Activated effector memory CD4-positive, alpha-beta T cell treated with anti-CD3 and anti-CD28 coated beads, Interleukin-2, amount 50 U/mL, for 16 hours (primary cell): ENCODE results near the gene CPZ.

Source experiments
- DNase-seq: peaks from one replicate; pipeline ENCODE4 v3.0.0-alpha.2; 2020

Gene CPZ

DNA sequence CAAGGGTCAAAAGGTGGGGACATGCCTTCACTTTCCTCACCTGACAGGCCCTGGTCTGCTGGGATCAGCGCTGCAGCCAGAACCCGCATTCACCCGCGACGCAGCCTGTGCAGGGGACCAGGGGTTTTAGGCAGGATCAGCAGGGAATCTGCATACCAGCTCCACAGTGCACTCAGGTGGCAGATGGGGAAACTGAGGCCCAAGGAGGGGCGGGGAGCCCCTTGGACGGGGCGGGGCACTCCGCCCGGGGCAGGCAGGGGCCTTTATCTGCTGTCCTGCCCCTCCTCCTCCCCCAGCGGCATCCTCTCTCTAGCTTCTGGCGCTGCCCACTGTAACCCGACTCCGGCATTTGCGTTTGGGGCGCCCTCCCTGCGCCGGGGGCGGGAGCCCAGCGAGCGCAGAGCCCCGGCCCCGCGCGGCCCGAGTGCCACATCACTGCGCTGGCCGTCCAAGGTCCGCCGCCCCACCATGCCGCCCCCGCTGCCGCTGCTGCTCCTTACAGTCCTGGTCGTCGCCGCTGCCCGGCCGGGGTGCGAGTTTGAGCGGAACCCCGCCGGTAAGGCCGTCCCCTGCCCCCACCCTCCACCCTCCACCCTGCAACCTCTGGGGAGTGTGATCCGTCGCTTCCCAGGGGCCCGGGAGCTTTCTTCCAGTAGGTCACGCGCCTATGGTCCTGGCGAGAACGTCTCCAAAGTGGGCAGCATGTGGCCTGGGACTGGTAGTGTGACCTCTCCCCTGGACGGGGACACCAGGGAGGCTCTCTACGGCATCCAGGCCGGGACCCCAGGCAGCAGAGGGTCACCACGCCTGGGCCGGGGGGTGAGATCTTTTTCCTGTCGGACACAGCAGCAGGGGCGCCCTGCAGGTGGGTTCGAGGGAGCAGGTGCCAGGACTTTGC is at the start of gene CPZ:
Gene CPZ, plus strand, starts transcription at position 400 of the 898 bp plus-strand sequence. Its CDS starts 69 bp downstream, at position 469.
- DNase-seq, result no peak

DNA sequence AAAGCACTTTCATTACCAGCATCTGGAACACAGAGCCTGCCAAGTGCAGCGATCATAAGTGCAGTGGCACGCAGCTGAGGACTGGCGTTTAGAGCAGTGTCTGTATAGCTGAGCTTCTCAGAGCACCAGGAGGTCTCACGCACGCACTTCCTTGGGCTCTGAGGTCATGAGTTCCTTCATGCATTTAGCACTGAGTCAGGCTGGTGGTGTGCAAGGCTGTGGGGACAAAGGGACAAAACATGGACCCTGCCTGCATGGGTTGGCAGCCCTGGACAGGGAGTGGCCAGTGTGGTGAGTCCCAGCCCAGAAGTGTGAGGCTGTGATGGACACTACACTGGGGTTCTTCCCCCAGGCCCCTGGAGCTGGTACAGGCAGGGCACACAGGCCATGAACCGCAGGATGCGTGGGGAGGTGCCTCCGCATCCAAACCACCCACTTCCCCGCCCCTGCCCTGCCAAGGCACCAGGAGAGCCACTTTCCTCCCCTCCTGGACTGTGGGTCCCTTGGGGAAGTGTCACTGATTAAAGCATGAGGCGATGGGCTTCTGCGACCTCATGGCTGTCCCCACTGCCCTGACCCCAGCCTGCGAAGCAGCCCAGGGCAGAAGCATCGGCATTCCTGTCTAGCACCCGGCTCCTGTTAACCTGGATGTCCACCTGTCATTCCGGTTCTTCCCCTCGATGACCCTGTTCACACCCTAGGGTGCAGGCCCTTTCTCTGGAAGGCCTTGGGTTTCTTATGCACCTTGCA is 49.6 kb upstream of the CPZ start:
- no peak for DNase-seq

DNA sequence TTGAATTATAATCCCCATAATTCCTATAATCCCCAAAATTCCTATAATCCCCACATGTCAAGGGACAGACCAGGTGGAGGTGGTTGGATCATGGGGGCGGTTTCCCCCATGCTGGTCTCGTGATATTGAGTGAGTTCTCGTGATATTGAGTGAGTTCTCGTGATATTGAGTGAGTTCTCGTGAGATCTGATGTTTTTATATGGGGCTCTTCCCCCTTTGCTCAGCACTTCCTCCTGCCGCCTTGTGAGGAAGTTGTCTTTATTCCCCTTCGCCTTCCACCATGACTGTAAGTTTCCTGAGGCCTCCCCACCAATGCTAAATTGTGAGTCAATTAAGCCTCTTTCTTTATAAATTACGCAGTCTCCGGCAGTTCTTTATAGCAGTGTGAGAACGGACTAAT is 48.9 kb upstream of the CPZ start:
- no peak for DNase-seq

DNA sequence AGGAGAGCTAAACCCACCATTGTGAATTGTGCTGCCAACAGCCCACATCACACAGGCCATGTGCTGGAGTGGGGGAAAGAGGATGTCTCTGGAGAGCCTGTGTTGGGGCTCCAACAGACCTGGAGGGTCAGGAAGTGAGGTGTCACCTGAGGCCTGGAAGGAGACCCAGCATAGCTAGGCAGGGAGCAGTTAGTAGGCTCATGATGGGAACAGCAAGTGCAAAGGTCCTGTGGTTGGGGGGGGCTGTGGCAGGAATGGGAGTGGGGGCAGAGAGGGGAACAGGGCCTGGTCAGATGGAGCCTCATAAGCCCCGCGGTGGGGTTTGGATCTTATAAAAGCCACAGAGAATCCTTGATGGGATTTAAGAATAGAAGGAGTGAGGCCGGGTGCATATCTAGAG is 48.3 kb upstream of the CPZ start:
- no peak for DNase-seq

DNA sequence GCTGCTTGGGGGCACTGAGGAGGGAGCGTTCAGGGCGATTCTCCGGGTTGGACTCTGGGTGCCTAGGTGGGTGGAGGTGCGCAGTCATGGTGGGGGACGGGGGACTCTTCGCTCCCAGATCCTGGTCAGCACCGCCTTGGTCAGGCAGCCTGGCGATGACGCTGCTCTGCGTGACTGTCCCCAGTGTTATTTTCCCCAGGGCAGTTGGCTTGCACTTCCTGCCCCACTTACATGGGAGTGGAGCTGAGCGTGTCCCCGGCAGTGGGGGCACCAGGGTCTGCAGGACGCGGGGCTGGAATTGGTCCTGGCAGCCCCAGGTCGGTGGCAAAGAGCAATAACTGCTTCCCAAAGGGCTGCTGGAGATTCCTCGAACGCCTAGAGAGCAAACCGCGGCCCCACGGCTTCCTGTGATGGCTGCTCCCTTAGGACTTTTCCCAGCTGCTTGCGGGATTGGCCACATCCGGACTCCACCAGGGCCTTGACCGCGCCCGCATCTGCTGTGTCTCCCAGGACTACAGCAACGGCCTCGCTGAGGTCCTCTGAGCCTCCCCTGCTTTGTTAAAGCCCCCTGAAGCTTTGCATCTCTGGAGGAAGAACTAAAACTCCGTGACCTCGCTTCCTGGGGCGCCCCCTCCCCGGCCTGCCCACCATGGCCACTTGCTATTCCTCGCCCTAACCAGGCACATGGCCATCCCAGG is 47.7 kb upstream of the CPZ start:
- no peak for DNase-seq

DNA sequence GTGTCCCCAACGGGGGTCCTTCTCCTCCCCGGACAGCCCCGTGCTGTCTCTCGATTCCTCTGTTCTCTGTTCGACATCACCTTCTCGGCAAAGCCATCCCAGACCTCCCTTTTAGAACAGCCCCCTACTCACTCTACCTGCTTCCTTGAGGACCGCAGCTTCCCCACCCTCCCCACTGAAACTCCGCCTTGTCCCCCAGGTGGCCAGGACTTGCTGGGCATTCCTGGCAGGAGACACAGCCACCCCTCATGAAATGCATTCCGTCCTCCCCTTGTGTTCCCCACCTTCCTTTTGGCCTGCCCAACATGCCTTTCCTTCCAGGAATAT is 47.2 kb upstream of the CPZ start:
- no peak for DNase-seq

DNA sequence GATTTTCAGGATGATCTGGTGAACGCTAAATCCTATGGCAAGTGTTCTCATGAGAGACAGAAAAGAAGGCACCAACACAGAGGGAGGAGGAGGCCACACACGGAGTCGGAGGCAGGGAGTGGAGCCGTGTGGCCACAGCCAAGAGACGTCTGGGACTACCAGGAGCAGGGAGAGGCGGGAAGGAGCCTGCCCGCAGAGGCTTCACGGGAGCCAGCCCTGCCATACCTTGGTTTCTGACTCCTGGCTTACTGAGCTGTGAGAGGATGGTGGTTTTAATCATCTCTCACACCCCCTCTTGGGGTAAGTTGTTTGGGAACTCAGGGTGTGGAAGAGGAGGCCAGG is 45.8 kb upstream of the CPZ start:
- no peak for DNase-seq

DNA sequence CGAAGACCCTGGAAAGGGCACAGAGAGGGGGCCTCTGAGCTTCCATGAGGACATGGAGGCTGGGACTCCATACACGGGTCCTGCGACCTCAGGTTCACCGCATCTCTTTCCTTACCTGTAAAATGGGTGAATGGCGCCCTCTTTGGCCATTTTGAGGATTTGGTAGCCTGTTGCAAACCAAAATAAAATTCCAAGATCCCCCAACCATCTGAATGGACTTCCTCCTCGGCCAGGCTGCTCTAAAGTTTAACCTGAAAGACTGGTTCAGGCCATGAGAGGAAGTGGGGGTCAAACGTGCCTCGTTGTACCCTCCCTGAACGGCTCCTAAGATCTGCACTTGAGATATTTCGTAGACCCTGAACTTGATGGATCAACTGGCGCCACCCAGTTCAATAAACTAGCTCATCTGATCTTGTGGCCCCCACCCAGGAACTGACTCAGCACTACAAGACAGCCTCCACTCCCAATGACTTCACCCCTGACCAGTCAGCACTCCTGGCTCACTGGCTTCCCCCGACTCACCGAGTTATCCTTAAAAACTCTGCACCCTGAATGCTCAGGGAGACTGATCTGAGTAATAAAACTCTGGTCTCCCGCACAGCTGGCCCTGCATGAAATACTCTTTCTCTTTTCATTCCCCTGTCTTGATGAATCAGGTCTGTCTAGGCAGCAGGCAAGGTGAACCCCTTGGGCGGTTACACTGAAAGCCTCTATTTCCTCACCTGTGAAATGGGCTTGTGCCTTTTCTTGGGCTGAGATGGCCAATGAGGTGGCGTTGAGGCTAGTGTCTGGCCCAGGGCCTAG is 45.3 kb upstream of the CPZ start:
- DNase-seq, result no peak

DNA sequence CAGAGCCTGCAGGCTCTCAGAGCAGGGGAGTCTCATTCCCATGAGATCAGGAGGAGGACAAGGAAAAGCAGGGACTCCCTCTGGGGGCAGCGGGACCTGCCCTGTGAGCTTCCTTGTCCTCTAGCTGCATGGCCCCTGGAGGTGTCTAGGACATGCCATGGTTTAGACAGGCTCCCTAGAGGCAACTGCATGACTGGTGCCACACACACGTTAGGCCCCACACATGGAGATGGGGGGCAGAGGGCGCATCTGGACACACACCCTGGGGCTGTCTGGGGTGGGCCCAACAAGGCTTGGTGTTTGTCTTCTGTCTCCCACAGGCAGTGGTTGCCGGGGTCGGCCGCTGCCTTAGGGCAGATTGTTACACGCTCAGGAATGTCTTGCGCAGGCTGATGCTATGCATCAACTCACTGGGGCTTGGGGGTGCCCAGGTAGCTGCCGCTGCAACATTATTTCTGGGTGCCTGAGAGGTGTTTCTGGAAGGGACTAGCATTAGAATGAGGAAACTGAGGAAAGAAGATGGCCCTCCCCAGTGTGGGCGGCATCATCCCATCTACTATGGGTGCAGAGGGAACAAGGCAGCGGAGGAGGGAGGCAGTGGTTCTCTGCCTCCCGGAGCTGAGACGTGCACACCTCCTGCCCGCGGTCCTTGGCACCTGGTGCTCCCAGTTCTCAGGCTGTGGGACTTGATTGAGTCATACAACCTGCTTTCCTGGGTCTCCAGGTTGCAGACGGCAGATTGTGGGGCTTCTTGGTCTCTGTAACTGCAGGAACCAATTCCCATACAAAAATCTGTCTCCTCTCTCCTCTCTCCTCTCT is 44.4 kb upstream of the CPZ start:
- no peak for DNase-seq

DNA sequence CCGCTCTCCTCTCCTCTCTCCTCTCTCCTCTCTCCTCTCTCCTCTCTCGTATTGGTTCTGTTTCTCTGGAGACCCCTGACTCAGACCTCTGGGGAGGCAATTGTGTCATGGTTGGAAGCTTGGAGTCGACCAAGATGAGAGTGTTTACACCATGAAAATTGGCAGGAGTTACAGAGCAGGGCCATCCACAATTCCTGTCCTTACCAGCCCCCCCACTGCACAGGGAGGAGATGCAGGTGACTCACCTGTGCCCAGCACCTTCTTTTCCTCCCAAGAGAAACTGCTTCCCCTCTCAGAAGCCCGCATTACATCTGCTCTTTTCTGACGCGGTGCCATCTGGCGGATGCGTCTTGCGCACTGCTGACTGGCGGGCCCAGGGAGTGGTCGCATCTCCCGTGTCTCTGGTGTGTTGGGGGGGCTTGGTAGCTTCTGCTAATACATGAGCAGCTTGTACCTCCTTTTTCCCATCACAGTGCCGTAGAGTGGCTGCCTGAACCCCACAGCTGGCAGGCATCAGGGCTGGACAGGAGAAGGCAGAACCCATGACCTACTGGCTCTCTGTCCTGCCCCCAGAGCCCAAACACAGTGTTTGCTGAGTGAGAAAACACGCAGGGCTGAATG is 43.7 kb upstream of the CPZ start:
- DNase-seq, result no peak

DNA sequence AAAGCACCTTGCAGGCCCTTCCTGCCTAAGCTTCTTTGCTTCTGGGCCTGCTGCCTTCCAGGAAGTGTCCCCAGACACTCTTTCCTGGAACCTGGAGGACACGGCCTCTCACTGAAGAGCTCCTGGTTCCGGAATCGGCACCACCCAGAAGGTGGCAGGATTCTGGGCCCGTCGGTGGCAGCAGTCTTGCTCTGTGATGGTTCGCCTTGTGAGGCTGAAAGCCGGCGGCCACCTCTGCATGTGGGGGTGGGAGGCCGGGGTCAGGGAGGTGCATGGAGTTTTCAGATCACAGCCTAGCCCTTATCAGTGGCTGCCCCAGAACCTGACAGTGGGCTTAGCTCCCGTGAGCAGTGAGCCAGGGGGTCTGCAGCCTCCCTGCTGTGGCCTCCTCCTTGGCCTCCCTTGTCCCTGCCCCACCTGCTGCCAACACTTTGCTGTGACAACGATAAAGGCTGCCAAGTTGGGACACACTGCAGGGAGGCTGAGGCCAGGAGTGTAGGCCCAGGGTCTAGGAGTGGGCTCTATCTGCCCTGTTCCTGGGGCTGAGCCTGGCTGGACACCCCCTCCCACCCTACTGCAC is 43.1 kb upstream of the CPZ start:
- DNase-seq, result no peak

DNA sequence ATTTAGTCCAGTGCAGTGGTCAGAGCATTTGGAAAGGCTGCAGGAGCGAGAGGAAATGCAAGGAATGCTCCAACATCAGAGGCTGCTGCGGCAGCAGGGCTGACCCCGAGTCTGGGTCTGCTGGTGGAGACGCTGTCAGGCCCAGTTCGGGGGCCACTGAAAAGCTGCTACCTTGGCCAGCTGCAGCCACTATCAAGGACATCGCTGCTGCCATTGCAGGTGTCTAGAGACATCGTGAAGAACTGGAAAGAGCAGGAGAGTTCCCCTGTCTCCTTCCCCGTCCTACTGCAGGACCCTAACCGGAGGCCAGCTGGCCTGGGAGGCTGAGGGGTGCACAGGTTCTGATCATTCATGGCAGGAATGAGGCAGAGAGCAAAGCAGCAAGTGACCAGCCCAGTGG is 41.9 kb upstream of the CPZ start:
- DNase-seq, result no peak

DNA sequence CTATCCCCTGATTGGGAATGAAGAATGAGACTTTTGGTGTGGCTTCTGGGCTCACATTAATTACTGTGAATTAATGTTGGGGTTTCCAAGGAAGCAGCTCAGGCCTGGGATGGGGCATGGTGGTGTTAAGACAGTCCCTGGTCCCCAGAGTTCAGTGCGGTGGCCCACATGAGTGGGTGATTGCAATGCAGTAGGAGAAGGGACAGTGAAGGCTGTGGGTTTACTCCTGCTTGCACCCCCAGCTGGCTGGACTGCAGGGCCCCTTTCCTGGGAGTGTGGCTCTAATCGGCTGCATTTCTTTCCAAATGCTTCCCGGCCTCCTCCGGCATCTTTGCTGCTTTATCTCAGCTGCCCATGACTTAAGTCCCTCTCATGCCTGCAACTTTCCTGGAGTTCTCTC is 40.5 kb upstream of the CPZ start:
- DNase-seq, result no peak

DNA sequence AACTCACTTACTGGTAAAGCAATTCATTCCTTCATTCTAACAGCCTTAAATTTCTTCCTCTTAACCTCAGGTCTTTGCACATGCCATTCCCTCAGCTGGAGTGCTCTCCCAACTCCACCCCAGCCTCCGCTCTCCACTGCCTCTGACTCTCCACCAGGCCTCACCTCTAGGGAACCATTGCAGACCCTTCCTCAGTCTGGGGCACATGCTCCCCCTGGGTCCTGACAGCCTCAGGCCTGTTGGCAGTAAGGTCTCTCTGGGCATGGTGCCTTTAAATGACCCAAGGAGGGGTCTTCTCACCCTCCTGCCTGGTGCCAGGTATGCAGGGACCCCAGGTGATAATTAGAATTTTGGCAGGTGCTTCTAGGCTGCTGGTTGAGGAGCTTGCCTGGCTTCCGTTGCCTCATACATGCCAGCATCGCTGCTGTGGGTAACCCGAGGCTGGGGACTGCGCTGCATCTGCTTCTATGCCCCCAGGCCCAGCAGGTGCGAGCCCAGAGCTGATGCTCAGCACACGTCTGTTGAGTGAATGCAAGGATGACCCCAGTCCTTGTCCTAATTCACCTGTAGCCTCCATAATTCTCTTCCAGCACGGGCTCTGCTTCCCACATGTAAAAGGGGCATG is 39.9 kb upstream of the CPZ start:
- DNase-seq, result no peak

DNA sequence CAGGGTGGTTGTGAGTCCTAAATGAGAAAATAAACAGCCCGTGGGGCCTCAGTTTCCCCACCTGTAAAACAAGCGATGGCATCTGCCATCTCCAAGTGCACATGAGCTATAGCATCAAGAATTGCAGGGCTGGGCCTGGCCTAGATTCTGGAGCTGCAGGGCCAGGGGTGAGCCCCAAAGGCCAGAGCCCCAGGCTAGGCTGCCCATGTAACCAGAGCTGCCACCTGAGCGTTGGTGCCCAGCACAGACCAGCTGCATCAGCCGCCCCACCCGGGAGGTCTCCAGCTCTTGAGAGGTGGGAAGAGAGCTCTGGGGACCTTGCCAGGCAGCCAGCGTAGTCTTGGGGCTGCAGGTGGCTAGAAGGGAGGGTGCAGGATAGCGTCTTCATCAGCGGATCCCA is 39.3 kb upstream of the CPZ start:
- DNase-seq, result no peak

DNA sequence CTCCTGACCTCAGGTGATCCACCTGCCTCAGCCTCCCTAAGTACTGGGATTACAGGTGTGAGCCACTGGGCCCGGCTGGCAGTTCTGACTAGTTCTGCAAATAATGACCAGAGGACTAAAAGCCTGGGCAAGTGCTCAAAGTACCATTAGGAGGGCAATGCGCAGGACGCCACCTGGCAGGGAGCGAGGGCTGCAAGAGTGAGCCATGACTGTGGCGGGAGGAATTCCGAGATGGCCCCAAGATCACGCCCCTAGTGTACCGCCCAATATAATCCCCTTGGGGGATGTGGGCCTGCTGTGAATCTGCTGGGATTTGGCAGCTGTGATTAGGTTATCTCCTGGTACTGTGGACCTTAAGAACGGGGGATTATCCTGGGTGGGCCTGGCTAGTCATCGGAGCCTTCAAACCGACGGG is 38.6 kb upstream of the CPZ start:
- no peak for DNase-seq

DNA sequence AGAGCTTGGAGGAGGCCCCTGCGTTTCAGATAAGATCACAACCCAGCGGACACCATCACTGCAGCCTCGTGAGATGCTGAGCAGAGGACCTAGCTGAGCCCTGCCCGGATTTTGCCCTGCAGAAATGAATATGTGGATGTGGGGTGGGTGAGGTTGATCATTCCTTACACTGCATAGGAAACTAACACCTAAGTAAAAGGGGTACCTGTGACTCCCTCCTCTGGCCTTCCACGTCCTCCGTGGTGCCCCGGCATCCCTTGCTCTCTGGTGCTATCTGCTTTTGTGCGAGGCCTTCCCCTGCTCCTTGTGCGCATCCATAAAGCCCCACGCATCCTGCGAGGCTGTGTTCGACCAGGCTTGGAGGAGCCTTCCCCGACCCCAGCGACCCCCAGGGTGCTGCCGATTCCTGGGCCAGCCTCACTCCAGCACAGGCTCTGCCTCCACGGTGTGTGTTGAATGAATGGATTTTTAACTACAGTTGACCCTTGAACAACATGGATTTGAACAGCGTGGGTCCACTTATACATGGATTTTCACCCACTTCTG is 37.9 kb upstream of the CPZ start:
- DNase-seq, result no peak

DNA sequence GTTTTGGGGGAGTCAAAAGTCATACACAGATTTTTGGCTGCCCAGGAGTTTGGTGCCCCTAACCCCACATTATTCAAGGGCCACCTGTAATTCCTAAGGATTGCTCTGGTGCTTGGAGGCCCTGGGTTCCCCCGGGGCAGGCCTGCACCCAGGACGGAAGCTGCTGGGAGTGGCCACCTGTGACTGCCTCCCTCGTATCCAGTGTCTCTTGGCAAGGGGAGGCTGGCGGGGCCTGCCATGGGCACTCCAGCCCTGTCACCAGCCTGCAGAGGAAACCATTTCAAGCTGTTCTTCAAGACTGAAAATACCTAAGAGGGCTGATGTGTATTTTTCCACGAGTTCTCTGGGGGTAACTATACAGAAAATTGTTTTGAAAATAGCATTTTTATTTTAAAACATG is 36.8 kb upstream of the CPZ start:
- DNase-seq, result no peak

DNA sequence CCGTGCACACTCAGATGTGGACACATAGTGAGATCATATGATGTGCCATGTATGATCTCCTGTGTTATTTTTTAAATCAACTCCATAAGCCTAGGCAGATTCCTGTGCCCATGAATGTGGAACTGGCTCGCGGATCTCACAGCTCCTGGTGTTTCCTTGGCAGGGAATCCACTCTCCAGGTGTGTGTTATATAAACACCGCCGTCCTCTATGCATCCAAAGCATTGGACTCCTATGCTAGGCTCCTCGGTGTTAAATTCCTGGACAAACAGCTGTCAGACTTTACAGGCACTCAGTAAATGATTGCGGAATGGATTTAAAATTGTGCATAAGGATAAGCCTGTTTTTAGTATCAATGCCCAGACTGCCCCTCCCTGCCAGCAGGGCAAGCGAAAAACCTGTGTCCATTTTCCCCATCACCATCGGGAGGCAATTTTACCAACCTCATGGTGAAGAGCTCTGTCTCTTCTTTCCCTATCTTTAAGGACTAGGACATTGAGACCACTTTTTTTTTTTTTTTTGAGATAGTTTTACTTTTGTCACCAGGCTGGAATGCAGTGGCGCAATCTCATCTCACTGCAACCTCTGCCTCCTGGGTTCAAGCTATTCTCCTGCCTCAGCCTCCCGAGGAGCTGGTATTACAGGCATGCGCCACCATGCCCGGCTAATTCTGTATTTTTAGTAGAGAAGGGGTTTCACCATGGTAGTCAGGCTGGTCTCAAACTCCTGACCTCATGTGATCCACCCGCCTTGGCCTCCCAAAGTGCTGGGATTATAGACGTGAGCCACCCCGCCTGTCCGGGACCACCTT is 36.0 kb upstream of the CPZ start:
- no peak for DNase-seq
